ENCODE measurements around the gene CTNNA3. TPM values are rescaled to one million over a fixed set of nuclear protein-coding genes. Genes with fewer than 3 reads are reported as not detected.

Gene CTNNA3
- total RNA-seq, 1 donor from 2014 or later: 159 TPM

DNA sequence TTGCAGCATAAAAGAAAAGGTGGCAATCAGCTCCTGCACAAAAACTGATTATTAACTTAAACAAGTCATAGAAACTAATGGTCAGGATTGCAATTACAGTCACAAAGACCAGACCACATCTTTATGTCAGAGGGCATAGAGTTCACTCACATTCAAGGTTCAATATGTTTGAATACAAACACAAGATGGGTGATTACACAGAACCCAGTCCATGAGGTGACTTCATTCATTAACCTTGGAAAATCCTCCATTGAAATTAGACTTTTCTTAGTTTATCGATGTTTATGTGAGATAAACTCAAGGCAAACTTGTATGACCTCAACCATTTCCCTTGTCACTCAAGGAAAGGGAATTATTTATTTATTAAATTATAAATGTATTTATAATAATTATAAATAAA, 1158.8 kb downstream of the CTNNA3 start:
- DNase-seq: no peak
- no peak overlapping the region for H3K27ac ChIP-seq (replicated peaks)
- H3K4me3 ChIP-seq: no peak overlapping the region
- no peaks in the 10 kb centered on the region for H3K36me3 ChIP-seq
- H3K9me3 ChIP-seq (replicated peaks): peaks cover 4% of the 10 kb centered on the region
- intact Hi-C loops (cut with micrococcal nuclease): no loop called here
- TF ChIP-seq, protein P1, sequence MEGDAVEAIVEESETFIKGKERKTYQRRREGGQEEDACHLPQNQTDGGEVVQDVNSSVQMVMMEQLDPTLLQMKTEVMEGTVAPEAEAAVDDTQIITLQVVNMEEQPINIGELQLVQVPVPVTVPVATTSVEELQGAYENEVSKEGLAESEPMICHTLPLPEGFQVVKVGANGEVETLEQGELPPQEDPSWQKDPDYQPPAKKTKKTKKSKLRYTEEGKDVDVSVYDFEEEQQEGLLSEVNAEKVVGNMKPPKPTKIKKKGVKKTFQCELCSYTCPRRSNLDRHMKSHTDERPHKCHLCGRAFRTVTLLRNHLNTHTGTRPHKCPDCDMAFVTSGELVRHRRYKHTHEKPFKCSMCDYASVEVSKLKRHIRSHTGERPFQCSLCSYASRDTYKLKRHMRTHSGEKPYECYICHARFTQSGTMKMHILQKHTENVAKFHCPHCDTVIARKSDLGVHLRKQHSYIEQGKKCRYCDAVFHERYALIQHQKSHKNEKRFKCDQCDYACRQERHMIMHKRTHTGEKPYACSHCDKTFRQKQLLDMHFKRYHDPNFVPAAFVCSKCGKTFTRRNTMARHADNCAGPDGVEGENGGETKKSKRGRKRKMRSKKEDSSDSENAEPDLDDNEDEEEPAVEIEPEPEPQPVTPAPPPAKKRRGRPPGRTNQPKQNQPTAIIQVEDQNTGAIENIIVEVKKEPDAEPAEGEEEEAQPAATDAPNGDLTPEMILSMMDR (IDR thresholded peaks at IDR 0.05; ENCODE audit: borderline replicate concordance): no peak
- H3K27me3 ChIP-seq (ENCODE audit: low read depth): no peaks in the 10 kb centered on the region
- peaks cover 6% of the 10 kb centered on the region for H3K4me1 ChIP-seq

DNA sequence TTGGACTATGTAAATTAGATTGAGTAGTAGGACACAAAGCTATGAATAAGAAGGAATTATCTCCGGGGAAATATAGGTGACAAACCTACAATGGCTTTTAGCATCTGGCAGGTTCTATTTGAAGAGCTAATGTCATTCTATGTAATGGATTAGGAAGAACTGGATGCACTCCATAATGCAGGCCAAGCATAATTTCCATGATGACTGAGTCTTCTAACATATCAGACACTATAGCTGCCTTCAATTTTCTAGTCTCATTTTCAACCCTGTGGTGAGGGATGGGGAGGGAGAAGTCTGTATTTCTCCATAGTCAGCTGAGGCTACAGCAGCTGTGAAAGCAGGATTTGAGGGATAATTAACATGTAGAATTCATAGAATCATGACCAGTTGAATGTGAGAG, 1160.6 kb downstream of the CTNNA3 start:
- intact Hi-C loops (cut with micrococcal nuclease): no loop called here
- no peak for DNase-seq
- Histone ChIP-seq H3K27me3 (ENCODE audit: low read depth) (no peaks in the 10 kb centered on the region), H3K4me3 (no peak overlapping the region), H3K27ac (replicated peaks) (no peak overlapping the region), H3K9me3 (replicated peaks) (no peaks in the 10 kb centered on the region), H3K36me3 (no peaks in the 10 kb centered on the region), H3K4me1 (peaks cover 6% of the 10 kb centered on the region)
- TF ChIP-seq, protein P1 (IDR thresholded peaks at IDR 0.05; ENCODE audit: borderline replicate concordance): no peak

DNA sequence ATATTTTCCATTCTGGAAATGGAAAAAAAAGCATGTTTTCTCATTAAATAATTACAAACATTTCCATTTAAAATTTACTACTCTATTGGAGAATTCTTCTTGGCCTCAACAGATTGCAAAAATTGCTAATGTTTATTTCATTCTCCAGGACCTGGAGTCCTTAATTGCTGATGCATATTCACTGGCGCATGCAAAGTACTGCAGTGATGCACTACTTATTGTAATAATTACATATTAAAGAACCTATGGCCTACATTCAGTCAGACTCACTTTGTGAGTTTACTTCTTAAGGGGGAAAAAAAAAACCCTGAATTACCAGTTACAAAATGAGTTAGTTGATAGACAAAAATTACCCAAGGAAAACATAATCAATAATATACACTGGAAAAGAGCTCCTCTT, 1161.1 kb downstream of the CTNNA3 start:
- DNase-seq: no peak
- intact Hi-C loops (cut with micrococcal nuclease): no loop called here
- H3K27ac ChIP-seq (replicated peaks): no peak overlapping the region

DNA sequence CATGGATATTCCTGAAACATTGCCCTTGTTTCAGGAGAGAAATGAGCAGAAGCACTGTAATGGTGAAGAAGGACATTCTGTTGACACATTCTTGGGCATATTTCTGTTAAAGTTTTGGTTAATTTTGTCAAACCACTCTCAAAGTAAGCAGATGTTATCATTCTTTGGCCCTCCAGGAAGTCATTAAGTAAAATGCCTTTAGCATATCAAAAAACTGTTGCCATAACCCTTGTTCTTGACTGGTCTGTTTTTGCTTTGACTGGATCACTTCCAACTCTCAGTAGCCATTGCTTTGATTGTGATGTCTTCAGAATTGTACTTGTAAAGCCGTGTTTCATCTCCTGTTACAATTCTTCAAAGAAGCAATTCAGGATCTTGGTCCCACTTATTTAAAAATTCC, 1174.5 kb downstream of the CTNNA3 start:
- no peaks in the 10 kb centered on the region for H3K36me3 ChIP-seq
- H3K9me3 ChIP-seq (replicated peaks): no peaks in the 10 kb centered on the region
- no peak for DNase-seq
- intact Hi-C loops (cut with micrococcal nuclease): no loop called here
- H3K27me3 ChIP-seq (ENCODE audit: low read depth): no peaks in the 10 kb centered on the region
- TF ChIP-seq, protein P1 (IDR thresholded peaks at IDR 0.05; ENCODE audit: borderline replicate concordance): no peak
- H3K4me3 ChIP-seq: no peak overlapping the region
- H3K4me1 ChIP-seq: no peaks in the 10 kb centered on the region
- no peak overlapping the region for H3K27ac ChIP-seq (replicated peaks)

More for the DNA sequence above, 1161.1 kb downstream of the CTNNA3 start:
- peaks cover 6% of the 10 kb centered on the region for H3K4me1 ChIP-seq
- no peaks in the 10 kb centered on the region for H3K27me3 ChIP-seq (ENCODE audit: low read depth)
- no peaks in the 10 kb centered on the region for H3K9me3 ChIP-seq (replicated peaks)
- H3K4me3 ChIP-seq: no peak overlapping the region
- H3K36me3 ChIP-seq: no peaks in the 10 kb centered on the region
- TF ChIP-seq, protein P1 (IDR thresholded peaks at IDR 0.05; ENCODE audit: borderline replicate concordance): no peak

DNA sequence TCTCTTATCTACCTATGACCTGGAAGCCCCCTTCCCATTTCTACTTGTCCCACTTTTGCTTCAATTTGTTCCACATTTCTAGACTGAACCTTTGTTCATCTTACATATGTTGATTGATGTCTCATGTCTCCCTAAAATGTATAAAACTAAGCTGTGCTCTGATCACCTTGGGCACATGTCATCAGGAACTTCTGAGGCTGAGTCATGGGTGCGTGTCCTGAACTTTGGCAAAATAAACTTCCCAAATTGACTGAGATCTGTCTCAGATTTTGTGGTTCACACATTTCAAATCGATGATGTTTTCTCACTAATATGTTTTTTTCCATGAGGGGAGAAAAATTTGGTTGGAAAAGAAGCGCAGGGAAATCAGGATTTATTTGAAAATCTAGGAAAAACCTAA, 1176.4 kb downstream of the CTNNA3 start:
- Histone ChIP-seq H3K4me1 (no peaks in the 10 kb centered on the region), H3K4me3 (no peak overlapping the region), H3K27ac (replicated peaks) (no peak overlapping the region), H3K9me3 (replicated peaks) (no peaks in the 10 kb centered on the region), H3K36me3 (no peaks in the 10 kb centered on the region), H3K27me3 (ENCODE audit: low read depth) (no peaks in the 10 kb centered on the region)
- intact Hi-C loops (cut with micrococcal nuclease): no loop called here
- TF ChIP-seq, protein P1 (IDR thresholded peaks at IDR 0.05; ENCODE audit: borderline replicate concordance): no peak
- no peak for DNase-seq

DNA sequence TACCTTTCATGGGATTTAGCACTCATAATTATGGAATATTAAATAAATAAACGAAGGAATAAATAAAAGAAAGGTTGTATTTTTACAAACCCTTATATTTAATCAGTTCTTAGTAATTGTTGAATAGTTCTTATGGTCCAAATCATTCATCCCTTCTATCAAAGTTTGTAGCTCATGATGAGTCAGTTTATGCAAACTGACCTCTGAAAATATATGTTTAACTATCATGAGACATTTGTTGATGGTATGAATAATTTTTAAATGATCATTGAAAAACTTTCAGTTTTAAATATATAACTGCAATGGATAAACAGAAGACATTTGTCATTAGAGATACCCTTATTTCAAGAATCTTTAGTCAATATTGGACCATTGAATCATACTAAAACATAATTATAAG, 1181.3 kb downstream of the CTNNA3 start:
- Histone ChIP-seq H3K4me3 (no peak overlapping the region), H3K27ac (replicated peaks) (no peak overlapping the region), H3K36me3 (no peaks in the 10 kb centered on the region), H3K4me1 (no peaks in the 10 kb centered on the region), H3K9me3 (replicated peaks) (peaks cover 8% of the 10 kb centered on the region), H3K27me3 (ENCODE audit: low read depth) (no peaks in the 10 kb centered on the region)
- TF ChIP-seq, protein P1 (IDR thresholded peaks at IDR 0.05; ENCODE audit: borderline replicate concordance): no peak
- intact Hi-C loops (cut with micrococcal nuclease): no loop called here
- DNase-seq: no peak
